Neural progenitor cell (in vitro differentiated cells): Measurements from ENCODE around the gene DDX59. TPM values are rescaled to one million over a fixed set of nuclear protein-coding genes. Genes with fewer than 3 reads are reported as not detected.
A peak's percentile ranks its signal among the peaks of the same experiment; 100 is the strongest.
"Not testable (repeated sequence)": the region's sequence is repeated elsewhere in the genome, so short reads cannot be mapped to it uniquely, and the experiment has no call there.

ENCODE experiments used
- DNase-seq: peaks from one replicate; pipeline ENCODE4 v3.0.0-alpha.2; 2016; ENCODE audit warnings: low spot score
- H2AFZ ChIP-seq: fragments of 200-600 bp; sonication (generic); replicated peaks from 2 replicates; pipeline ENCODE4 v1.6.1; 2016; ENCODE audit warnings: antibody characterized with exemption
- H3F3A ChIP-seq: fragments of 200-600 bp; sonication (generic); 2 replicates; pipeline ENCODE4 v1.6.1; 2016; ENCODE audit warnings: antibody characterized with exemption, low read depth
- H3K27ac ChIP-seq: fragments of 200-600 bp; sonication (generic); 2 replicates; pipeline ENCODE4 v1.5.1; 2016; ENCODE audit warnings: mild to moderate bottlenecking
- H3K27me3 ChIP-seq: fragments of 200-600 bp; sonication (generic); 2 replicates; pipeline ENCODE4 v1.6.1; 2016; ENCODE audit warnings: mild to moderate bottlenecking, moderate library complexity
- H3K36me3 ChIP-seq: fragments of 200-600 bp; sonication (generic); 2 replicates; pipeline ENCODE4 v1.5.1; 2016
- H3K4me1 ChIP-seq: fragments of 200-600 bp; sonication (generic); 2 replicates; pipeline ENCODE4 v1.6.1; 2016; ENCODE audit warnings: mixed run types
- H3K4me2 ChIP-seq: fragments of 200-600 bp; sonication (generic); 2 replicates; pipeline ENCODE4 v1.6.1; 2016
- H3K4me3 ChIP-seq: fragments of 200-600 bp; sonication (generic); 2 replicates; pipeline ENCODE4 v1.5.1; 2016
- H3K79me2 ChIP-seq: fragments of 200-600 bp; sonication (generic); 2 replicates; pipeline ENCODE4 v1.6.1; 2016; ENCODE audit warnings: low read depth
- H3K9ac ChIP-seq: fragments of 200-600 bp; sonication (generic); 2 replicates; pipeline ENCODE4 v1.6.1; 2016
- H3K9me3 ChIP-seq: fragments of 200-600 bp; sonication (generic); 2 replicates; pipeline ENCODE4 v1.5.1; 2016; ENCODE audit warnings: low read depth
- H4K20me1 ChIP-seq: fragments of 200-600 bp; sonication (generic); 2 replicates; pipeline ENCODE4 v1.6.1; 2016; ENCODE audit warnings: low read depth
- H3K27ac Mint-ChIP-seq: 3 replicates; pipeline ENCODE4 v1.8.0; 2021; ENCODE audit warnings: mixed read lengths
- H3K27me3 Mint-ChIP-seq: 2 replicates; pipeline ENCODE4 v1.8.0; 2022; ENCODE audit warnings: low read depth, mild to moderate bottlenecking, inconsistent platforms, moderate library complexity, mixed read lengths; ENCODE audit not compliant: insufficient read depth
- H3K36me3 Mint-ChIP-seq: 3 replicates; pipeline ENCODE4 v1.8.0; 2021; ENCODE audit warnings: mixed read lengths
- H3K4me1 Mint-ChIP-seq: 3 replicates; pipeline ENCODE4 v1.8.0; 2021; ENCODE audit warnings: mixed read lengths
- H3K4me3 Mint-ChIP-seq: 3 replicates; pipeline ENCODE4 v1.8.0; 2021; ENCODE audit warnings: mild to moderate bottlenecking, moderate library complexity, mixed read lengths
- H3K9me3 Mint-ChIP-seq: 3 replicates; pipeline ENCODE4 v1.8.0; 2020; ENCODE audit warnings: mixed read lengths
- CTCF ChIP-seq: fragments of 200-600 bp; sonication (generic); IDR thresholded peaks from 2 replicates; pipeline ENCODE4 v1.5.1; 2017; ENCODE audit warnings: antibody characterized with exemption, mild to moderate bottlenecking
- EZH2 ChIP-seq: fragments of 200-600 bp; sonication (generic); IDR thresholded peaks from 2 replicates; pipeline ENCODE4 v1.6.1; 2017; ENCODE audit warnings: antibody characterized with exemption, mild to moderate bottlenecking, moderate library complexity
- EZH2phosphoT487 ChIP-seq: fragments of 200-600 bp; sonication (generic); IDR thresholded peaks from 2 replicates; pipeline ENCODE4 v1.6.1; 2017; ENCODE audit warnings: antibody characterized with exemption
- total RNA-seq: library from RNA; depleted of rRNA; stranded (reverse); fragments of >200 nt; gene quantifications from 2 replicates; pipeline ENCODE4 v1.2.3, GENCODE V29; 2015; ENCODE audit warnings: low replicate concordance

The DDX59 gene
- total RNA-seq, 1 donor from 2014 or later: 40.7 TPM

DNA sequence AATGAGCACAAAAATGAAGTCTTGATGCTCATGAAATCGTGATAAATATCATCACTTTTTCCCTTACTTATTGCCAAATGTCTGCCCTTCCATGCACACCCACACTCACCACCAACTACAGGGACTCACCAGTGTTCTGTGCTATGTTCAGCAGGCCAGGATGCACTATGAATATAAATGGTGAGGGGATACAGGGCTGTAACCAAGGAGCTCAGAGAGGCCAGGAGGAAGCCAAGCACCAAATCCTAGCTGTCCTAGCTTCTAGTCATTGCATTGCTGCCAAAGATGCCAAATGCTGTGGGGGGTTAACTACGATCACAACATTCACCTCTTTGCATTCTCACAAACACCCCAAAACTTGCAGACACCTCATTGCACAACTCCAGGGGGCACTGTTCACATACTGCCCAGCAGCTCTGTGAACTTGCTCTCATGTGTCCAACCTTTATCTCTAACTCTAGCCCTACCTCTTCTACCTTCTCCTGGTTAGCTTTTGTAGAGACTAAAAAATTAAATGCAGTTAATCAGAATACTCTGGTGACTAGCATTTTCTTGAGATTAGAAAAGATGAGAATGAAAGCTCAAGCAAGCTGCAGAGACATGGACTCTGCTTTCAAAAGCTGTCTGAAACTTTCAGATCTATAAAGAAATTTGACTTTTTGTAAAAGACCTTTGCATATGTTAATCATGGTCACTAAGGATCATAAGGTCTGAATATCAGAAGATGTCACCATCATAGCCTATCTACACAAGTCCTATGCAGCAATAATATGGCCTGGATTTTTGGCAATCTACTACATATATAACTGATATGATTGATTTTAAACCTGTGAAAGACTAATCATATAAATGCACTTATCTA, 35.2 kb downstream of the DDX59 start:
- no peak overlapping the region for H3K4me3 Mint-ChIP-seq
- H3K4me3 ChIP-seq: no peak overlapping the region
- H3K27me3 ChIP-seq: no peaks in the 10 kb centered on the region
- H3K9me3 ChIP-seq: no peaks in the 10 kb centered on the region
- H3K27me3 Mint-ChIP-seq: no peaks in the 10 kb centered on the region
- no peak overlapping the region for H3K9ac ChIP-seq
- H3K36me3 ChIP-seq: no peaks in the 10 kb centered on the region
- no peak for TF ChIP-seq EZH2
- TF ChIP-seq CTCF: peak; percentile 25
- no peaks in the 10 kb centered on the region for H3K9me3 Mint-ChIP-seq
- H2AFZ ChIP-seq: no peak overlapping the region
- no peaks in the 10 kb centered on the region for H3F3A ChIP-seq
- H4K20me1 ChIP-seq: no peaks in the 10 kb centered on the region
- no peaks in the 10 kb centered on the region for H3K79me2 ChIP-seq
- H3K4me2 ChIP-seq: no peak overlapping the region
- H3K4me1 Mint-ChIP-seq: no peaks in the 10 kb centered on the region
- H3K36me3 Mint-ChIP-seq: no peaks in the 10 kb centered on the region
- no peaks in the 10 kb centered on the region for H3K4me1 ChIP-seq
- no peak overlapping the region for H3K27ac Mint-ChIP-seq
- H3K27ac ChIP-seq: no peak overlapping the region
- no peak for DNase-seq

- Mint-ChIP-seq H3K4me1 (peaks cover 2% of the 10 kb centered on the region), H3K27ac (no peak overlapping the region), H3K27me3 (no peaks in the 10 kb centered on the region), H3K4me3 (no peak overlapping the region), H3K9me3 (no peaks in the 10 kb centered on the region), H3K36me3 (no peaks in the 10 kb centered on the region)
- Histone ChIP-seq H3K4me3 (no peak overlapping the region), H3K9me3 (no peaks in the 10 kb centered on the region), H3K9ac (no peak overlapping the region), H3K36me3 (no peaks in the 10 kb centered on the region), H3K79me2 (no peaks in the 10 kb centered on the region), H3F3A (no peaks in the 10 kb centered on the region), H3K4me2 (no peak overlapping the region), H4K20me1 (no peaks in the 10 kb centered on the region), H2AFZ (no peak overlapping the region), H3K27me3 (no peaks in the 10 kb centered on the region), H3K4me1 (no peaks in the 10 kb centered on the region), H3K27ac (no peak overlapping the region)
- no peak for DNase-seq
- TF ChIP-seq EZH2 (no peak), EZH2phosphoT487 (no peak), CTCF (no peak)
Measured at GRCh38 chr1:200631375-200631774, 38.3 kb downstream of the DDX59 start.

DNA sequence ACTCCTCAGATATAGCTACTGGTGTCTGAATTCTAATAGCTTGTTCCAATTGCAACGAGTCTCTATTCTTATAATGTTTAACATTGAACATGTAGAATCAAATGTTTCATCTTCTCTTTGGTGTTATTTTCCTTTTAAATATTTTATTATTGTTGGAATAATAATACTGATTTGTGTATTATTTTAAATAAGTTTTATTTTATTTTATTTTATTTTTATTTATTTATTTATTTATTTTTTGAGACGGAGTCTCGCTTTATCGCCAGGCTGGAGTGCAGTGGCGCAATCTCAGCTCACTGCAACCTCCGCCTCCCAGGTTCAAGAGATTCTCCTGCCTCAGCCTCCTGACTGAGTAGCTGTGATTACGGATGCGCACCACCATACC, 39.2 kb downstream of the DDX59 start:
- not testable (repeated sequence) for H3K4me3 Mint-ChIP-seq, H3K4me2 ChIP-seq, H3K9ac ChIP-seq, H3K79me2 ChIP-seq, H3K4me3 ChIP-seq, H3K27ac Mint-ChIP-seq, H2AFZ ChIP-seq, H3K4me1 ChIP-seq, DNase-seq, H3K9me3 Mint-ChIP-seq, H3K36me3 ChIP-seq, H3K27ac ChIP-seq, H3K27me3 ChIP-seq, H3K27me3 Mint-ChIP-seq, H3K36me3 Mint-ChIP-seq, H3K9me3 ChIP-seq, H3F3A ChIP-seq, H3K4me1 Mint-ChIP-seq, H4K20me1 ChIP-seq

DNA sequence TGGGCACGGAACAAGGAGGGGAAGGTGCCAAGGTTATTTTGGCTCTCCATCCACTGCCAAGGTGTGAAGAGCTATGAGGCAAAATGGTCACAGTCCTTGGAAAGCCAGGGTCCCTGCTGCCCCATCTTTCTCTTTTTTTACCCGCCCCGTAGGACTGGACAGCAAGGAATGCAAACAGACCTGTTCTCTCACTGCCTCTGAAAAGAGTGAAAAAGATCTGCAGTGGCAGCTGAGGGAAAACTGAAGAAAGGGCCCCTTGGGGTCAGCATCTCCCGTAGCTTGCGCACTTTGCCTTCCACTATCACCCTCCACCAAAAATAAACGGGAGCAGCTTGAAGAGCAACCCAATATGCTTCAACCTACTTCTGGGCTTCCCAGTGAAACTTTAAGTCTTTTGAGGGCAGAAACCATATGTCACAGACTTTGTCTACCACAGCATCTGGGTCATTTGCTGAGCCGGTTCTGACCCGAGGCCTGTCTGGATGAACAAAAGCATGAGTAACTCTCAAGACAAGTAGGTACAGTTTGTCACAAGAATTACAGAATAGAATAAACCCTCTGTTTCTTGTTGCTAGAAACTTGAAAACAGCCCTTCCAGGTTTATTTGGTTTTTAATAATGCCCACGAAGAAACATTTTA, 39.7 kb downstream of the DDX59 start:
- Histone ChIP-seq H2AFZ (peak overlapping the region; percentile 22), H3K4me2 (no peak overlapping the region), H3K9ac (no peak overlapping the region), H3K79me2 (no peaks in the 10 kb centered on the region), H3K27ac (no peak overlapping the region), H3F3A (peaks cover 2% of the 10 kb centered on the region), H3K4me1 (no peaks in the 10 kb centered on the region), H3K27me3 (no peaks in the 10 kb centered on the region), H3K36me3 (no peaks in the 10 kb centered on the region), H4K20me1 (no peaks in the 10 kb centered on the region), H3K4me3 (no peak overlapping the region), H3K9me3 (no peaks in the 10 kb centered on the region)
- no peak for DNase-seq
- TF ChIP-seq EZH2phosphoT487 (no peak), EZH2 (no peak), CTCF (no peak)
- Mint-ChIP-seq H3K4me1 (peaks cover 5% of the 10 kb centered on the region), H3K9me3 (no peaks in the 10 kb centered on the region), H3K27me3 (no peaks in the 10 kb centered on the region), H3K4me3 (no peak overlapping the region), H3K27ac (no peak overlapping the region), H3K36me3 (no peaks in the 10 kb centered on the region)
